SU-DHL-6 (cell line): ENCODE data around the gene IFNL4.

ENCODE experiments used
- H2AFZ ChIP-seq: fragments of 200-600 bp; sonication (generic); 2 replicates; pipeline ENCODE4 v1.6.1; 2014; ENCODE audit warnings: low read depth, mild to moderate bottlenecking, moderate library complexity, mixed read lengths, antibody characterized with exemption, low read length; ENCODE audit not compliant: severe bottlenecking
- H3F3A ChIP-seq: fragments of 200-600 bp; shearing (Covaris generic); 2 replicates; pipeline ENCODE4 v1.6.0; 2016; ENCODE audit warnings: antibody characterized with exemption, mild to moderate bottlenecking; ENCODE audit not compliant: insufficient read depth
- H3K27ac ChIP-seq: fragments of 200-600 bp; sonication (generic); 2 replicates; pipeline ENCODE4 v1.5.1; 2016; ENCODE audit warnings: low read depth, mild to moderate bottlenecking, low read length, moderate library complexity, mixed read lengths
- H3K27me3 ChIP-seq: fragments of 200-600 bp; sonication (generic), shearing (Covaris generic); 2 replicates; pipeline ENCODE4 v1.6.0; 2014; ENCODE audit warnings: mild to moderate bottlenecking, low read length
- H3K36me3 ChIP-seq: fragments of 200-600 bp; sonication (generic); 2 replicates; pipeline ENCODE4 v1.6.1; 2014; ENCODE audit warnings: mild to moderate bottlenecking, low read length, mixed read lengths
- H3K4me2 ChIP-seq: fragments of 300-600, 200-600 bp; shearing (Covaris generic), sonication (generic); 2 replicates; pipeline ENCODE4 v1.6.0; 2014; ENCODE audit warnings: low read length, low read depth, mild to moderate bottlenecking; ENCODE audit not compliant: poor library complexity, severe bottlenecking
- H3K4me3 ChIP-seq: fragments of 200-600 bp; sonication (generic); 2 replicates; pipeline ENCODE4 v1.5.1; 2014; ENCODE audit warnings: antibody characterized with exemption, low read length, mild to moderate bottlenecking, mixed read lengths; ENCODE audit not compliant: insufficient read depth, poor library complexity, severe bottlenecking
- H3K79me2 ChIP-seq: fragments of 200-600 bp; sonication (generic); 2 replicates; pipeline ENCODE4 v1.6.1; 2014; ENCODE audit warnings: mild to moderate bottlenecking, low read length, moderate library complexity; ENCODE audit not compliant: insufficient read depth
- H3K9ac ChIP-seq: fragments of 200-600 bp; sonication (generic); 2 replicates; pipeline ENCODE4 v1.7.0; 2014; ENCODE audit warnings: mild to moderate bottlenecking, low read length
- H3K9me2 ChIP-seq: fragments of 200-600 bp; sonication (generic); replicated peaks from 2 replicates; pipeline ENCODE4 v1.6.1; 2014; ENCODE audit warnings: low read length; ENCODE audit not compliant: insufficient read depth
- H3K9me3 ChIP-seq: fragments of 200-600 bp; sonication (generic); 2 replicates; pipeline ENCODE4 v1.6.1; 2014; ENCODE audit warnings: low read length, mixed read lengths; ENCODE audit not compliant: insufficient read depth
- H4K20me1 ChIP-seq: fragments of 200-600 bp; sonication (generic); 2 replicates; pipeline ENCODE4 v1.6.1; 2014; ENCODE audit warnings: low read depth, mild to moderate bottlenecking, antibody characterized with exemption, low read length, moderate library complexity, mixed read lengths
- EZH2phosphoT487 ChIP-seq: fragments of 200-600 bp; sonication (generic), shearing (Covaris generic); conservative IDR thresholded peaks from 2 replicates; pipeline ENCODE4 v1.6.1; 2018; ENCODE audit warnings: mild to moderate bottlenecking, antibody characterized with exemption, low read length, moderate library complexity, mixed read lengths
- TF ChIP-seq, protein P1 (sequence below): fragments of 200-600 bp; sonication (generic); IDR thresholded peaks from one replicate; pipeline ENCODE4 v1.5.1; 2017; ENCODE audit warnings: antibody characterized with exemption, mild to moderate bottlenecking, low read length, moderate library complexity; ENCODE audit not compliant: insufficient read depth, poor library complexity, severe bottlenecking

The IFNL4 gene

DNA sequence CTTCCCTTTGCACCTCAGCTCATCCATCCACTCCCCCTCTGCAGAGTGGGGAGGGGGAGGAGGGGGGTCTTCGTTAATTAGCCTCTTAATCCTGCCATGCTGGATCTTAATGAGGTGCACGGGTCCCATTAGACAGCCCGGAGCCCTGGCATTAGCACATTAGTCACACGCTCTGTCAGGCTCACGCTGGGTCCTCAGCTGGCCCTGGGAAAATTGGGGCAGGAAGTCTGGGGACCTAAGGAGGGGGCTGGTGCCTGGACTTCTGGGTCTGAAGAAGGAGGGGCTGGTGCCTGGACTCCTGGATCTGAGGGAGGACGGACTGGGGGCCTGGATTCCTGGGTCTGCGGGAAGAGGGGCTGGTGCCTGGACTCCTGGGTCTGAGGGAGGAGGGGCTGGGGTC lies 52.3 kb downstream of the IFNL4 start:
- Histone ChIP-seq H4K20me1 (no peaks in the 10 kb centered on the region), H3K4me2 (no peak overlapping the region), H3F3A (no peaks in the 10 kb centered on the region), H3K27me3 (no peaks in the 10 kb centered on the region), H3K9me3 (no peaks in the 10 kb centered on the region), H2AFZ (no peak overlapping the region), H3K27ac (no peak overlapping the region), H3K79me2 (no peaks in the 10 kb centered on the region), H3K9ac (no peak overlapping the region), H3K9me2 (no peaks in the 10 kb centered on the region), H3K36me3 (no peaks in the 10 kb centered on the region), H3K4me3 (no peak overlapping the region)
- no peak for TF ChIP-seq EZH2phosphoT487
- TF ChIP-seq, protein P1, sequence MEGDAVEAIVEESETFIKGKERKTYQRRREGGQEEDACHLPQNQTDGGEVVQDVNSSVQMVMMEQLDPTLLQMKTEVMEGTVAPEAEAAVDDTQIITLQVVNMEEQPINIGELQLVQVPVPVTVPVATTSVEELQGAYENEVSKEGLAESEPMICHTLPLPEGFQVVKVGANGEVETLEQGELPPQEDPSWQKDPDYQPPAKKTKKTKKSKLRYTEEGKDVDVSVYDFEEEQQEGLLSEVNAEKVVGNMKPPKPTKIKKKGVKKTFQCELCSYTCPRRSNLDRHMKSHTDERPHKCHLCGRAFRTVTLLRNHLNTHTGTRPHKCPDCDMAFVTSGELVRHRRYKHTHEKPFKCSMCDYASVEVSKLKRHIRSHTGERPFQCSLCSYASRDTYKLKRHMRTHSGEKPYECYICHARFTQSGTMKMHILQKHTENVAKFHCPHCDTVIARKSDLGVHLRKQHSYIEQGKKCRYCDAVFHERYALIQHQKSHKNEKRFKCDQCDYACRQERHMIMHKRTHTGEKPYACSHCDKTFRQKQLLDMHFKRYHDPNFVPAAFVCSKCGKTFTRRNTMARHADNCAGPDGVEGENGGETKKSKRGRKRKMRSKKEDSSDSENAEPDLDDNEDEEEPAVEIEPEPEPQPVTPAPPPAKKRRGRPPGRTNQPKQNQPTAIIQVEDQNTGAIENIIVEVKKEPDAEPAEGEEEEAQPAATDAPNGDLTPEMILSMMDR, result no peak
